Stomach (tissue), 9 donors: ENCODE data around the gene TMEM221. TPM values are rescaled to one million over a fixed set of nuclear protein-coding genes. Genes with fewer than 3 reads are reported as not detected.

Experiments used
- DNase-seq, 2 donors: peaks; one replicate each; pipeline versions ENCODE4 v3.0.0 to v3.0.0-alpha.2; 2013 to 2019
- H3K27ac ChIP-seq, 5 donors: fragments of 200-600 bp in 4 of 5; sonication (generic) in 4 of 5; one replicate each; pipeline ENCODE4 v1.5.1; 2013 to 2019; ENCODE audit warnings: mild to moderate bottlenecking in 1 of 5, moderate library complexity in 1 of 5
- H3K27me3 ChIP-seq, 3 donors: fragments of 200-600 bp; sonication (generic); one replicate each; pipeline ENCODE4 v1.5.1; 2017 to 2019; ENCODE audit warnings: mixed run types in 1 of 3
- H3K36me3 ChIP-seq, 4 donors: fragments of 200-600 bp; sonication (generic); 1 replicate in 3 of 4; 2 replicates in 1 of 4; pipeline ENCODE4 v1.5.1; 2016 to 2019
- H3K4me1 ChIP-seq, 4 donors: fragments of 200-600 bp; sonication (generic); one replicate each; pipeline ENCODE4 v1.5.1; 2016 to 2019
- H3K4me3 ChIP-seq, 4 donors: fragments of 200-600 bp; sonication (generic) in 3 of 4; one replicate each; pipeline ENCODE4 v1.5.1; 2016 to 2019; ENCODE audit warnings: mild to moderate bottlenecking in 1 of 4
- H3K9me3 ChIP-seq, 4 donors: fragments of 200-600 bp; sonication (generic); one replicate each; pipeline ENCODE4 v1.5.1; 2016 to 2019
- EP300 ChIP-seq: sonication (generic); formaldehyde crosslinking; IDR thresholded peaks from one replicate; pipeline ENCODE4 v1.6.1; 2017; ENCODE audit warnings: antibody characterized with exemption
- POLR2A ChIP-seq, 4 donors: fragments of 450-650 bp; IDR thresholded peaks; one replicate each; pipeline ENCODE4 v1.6.1; 2016; ENCODE audit warnings: antibody characterized with exemption in 4 of 4, control low read depth in 2 of 4, mild to moderate bottlenecking in 1 of 4, moderate library complexity in 1 of 4
- POLR2AphosphoS5 ChIP-seq, 3 donors: sonication (generic); formaldehyde crosslinking; IDR thresholded peaks; one replicate each; pipeline ENCODE4 v1.6.1; 2016; ENCODE audit warnings: antibody characterized with exemption in 3 of 3
- WGBS, 5 donors: extraction: QIAGEN DNeasy Blood & Tissue Kit in 3 of 5; methylation state at CpG; one replicate each; pipeline versions ENCODE4 v1.1.5 to v1.1.7; 2013 to 2018; 5-methylcytosine and 5-hydroxymethylcytosine counted together
- intact Hi-C: fragments of 100-400 bp; cut with DNase I; formaldehyde crosslinking; loops from one replicate; pipeline ENCODE4 v1.15.1; 2023; ENCODE audit warnings: low total_unique reads
- polyA plus RNA-seq, 3 donors: library from polyadenylated mRNA; stranded (reverse); fragments of 200-250 nt; gene quantifications; one replicate each; pipeline ENCODE4 v1.2.3, GENCODE V29; 2013
- total RNA-seq, 5 donors: library from RNA; depleted of rRNA; stranded (reverse); fragments of >200 nt; gene quantifications; one replicate each; pipeline versions ENCODE4 v1.1.0 to v1.2.3, GENCODE V29; 2014 to 2016
- TF ChIP-seq, protein P1 (sequence below), 7 experiments: fragments of 450-650 bp in 4 of 7; fragments of 200-600 bp in 3 of 7; sonication (generic) in 3 of 7; IDR thresholded peaks; one replicate each; pipeline ENCODE4 v1.5.1; 2016 to 2019; ENCODE audit warnings: antibody characterized with exemption in 7 of 7, control low read depth in 2 of 7, mild to moderate bottlenecking in 1 of 7
- donor health status: healthy with polysubstance abuse.
- donor health status: Bipolar disorder and iron deficiency.
- donor health status: healthy.

TMEM221 gene
- total and polyA plus RNA-seq, 8 donors, result 0.20 TPM; not detected in 7

DNA sequence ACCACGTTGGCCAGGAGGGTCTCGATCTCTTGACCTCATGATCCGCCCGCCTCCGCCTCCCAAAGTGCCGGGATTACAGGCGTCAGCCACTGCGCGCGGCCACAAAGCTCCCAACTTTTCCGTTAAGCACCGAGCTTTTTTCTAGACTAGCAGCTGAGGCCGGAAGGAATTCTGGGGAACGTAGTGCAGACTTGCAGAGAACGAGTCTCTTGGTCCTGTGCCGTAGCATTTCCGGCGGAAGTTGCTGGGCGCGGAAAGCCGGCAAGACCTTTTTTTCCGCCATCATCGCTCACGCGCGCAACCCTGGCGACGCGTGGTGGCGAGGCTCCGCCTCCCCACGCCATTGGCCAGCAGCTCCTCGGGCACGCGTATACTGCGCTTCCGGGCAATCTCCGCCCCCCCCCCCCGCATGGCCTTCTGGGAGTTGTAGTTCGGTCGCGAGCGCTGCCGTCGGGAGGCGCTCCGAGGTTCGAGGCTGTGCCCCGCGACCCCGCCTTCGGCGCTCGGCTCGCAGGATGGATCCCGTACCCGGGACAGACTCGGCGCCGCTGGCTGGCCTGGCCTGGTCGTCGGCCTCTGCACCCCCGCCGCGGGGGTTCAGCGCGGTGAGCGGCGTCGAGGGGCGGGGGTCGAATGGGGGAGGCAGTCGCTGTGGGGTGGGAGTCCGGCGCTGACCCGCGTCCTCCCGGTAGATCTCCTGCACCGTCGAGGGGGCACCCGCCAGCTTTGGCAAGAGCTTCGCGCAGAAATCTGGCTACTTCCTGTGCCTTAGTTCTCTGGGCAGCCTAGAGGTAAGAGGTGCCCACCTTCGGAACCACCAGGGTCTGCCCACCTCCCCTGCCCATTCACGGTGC lies 28.6 kb downstream of the TMEM221 start, which contains the start of gene MVB12A:
MVB12A (plus strand) TSS at position 427 of the 854 bp plus-strand sequence; CDS start at position 516, 89 bp downstream.
- peak within 1 kb of the TSS; percentile 73 to 86 (median 81) for H3K27ac ChIP-seq

GRCh38 chr19:17419154-17419620 lies 29.3 kb downstream of the TMEM221 start:
- Histone ChIP-seq H3K9me3 (no peaks in the 10 kb centered on the region), H3K4me3 (peak overlapping the region; percentile 69 to 92 (median 82)), H3K36me3 (peaks cover 0 to 38% (median 27%) of the 10 kb centered on the region in 4 donors), H3K4me1 (peaks cover 8 to 33% (median 17%) of the 10 kb centered on the region in 4 donors), H3K27me3 (peaks cover 0 to 14% (median 0%) of the 10 kb centered on the region in 3 donors), H3K27ac (peak overlapping the region; percentile 71 to 86 (median 81))
- TF ChIP-seq POLR2A (IDR thresholded peaks at IDR 0.05), result no peak
- TF ChIP-seq, protein P1, sequence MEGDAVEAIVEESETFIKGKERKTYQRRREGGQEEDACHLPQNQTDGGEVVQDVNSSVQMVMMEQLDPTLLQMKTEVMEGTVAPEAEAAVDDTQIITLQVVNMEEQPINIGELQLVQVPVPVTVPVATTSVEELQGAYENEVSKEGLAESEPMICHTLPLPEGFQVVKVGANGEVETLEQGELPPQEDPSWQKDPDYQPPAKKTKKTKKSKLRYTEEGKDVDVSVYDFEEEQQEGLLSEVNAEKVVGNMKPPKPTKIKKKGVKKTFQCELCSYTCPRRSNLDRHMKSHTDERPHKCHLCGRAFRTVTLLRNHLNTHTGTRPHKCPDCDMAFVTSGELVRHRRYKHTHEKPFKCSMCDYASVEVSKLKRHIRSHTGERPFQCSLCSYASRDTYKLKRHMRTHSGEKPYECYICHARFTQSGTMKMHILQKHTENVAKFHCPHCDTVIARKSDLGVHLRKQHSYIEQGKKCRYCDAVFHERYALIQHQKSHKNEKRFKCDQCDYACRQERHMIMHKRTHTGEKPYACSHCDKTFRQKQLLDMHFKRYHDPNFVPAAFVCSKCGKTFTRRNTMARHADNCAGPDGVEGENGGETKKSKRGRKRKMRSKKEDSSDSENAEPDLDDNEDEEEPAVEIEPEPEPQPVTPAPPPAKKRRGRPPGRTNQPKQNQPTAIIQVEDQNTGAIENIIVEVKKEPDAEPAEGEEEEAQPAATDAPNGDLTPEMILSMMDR (IDR thresholded peaks at IDR 0.05), result no peak
- TF ChIP-seq EP300, result no peak
- TF ChIP-seq POLR2AphosphoS5 (IDR thresholded peaks at IDR 0.05), result no peak
- WGBS, 5 donors, result 21 to 37% (median 27%) methylated on average over 8 of the region's 8 CpGs
- intact Hi-C loops, result no loop called here
- no peak for DNase-seq

More for the DNA sequence above, 28.6 kb downstream of the TMEM221 start, which contains the start of gene MVB12A:
- peak within 1 kb of the TSS; percentile 69 to 92 (median 82) for H3K4me3 ChIP-seq
- peak; percentile 97 to 100 for DNase-seq
- WGBS, 5 donors, result 0 to 4% (median 1%) methylated on average over 17 to 85 of the region's 85 CpGs
- peaks cover 8 to 35% (median 20%) of the 10 kb centered on the region in 4 donors for H3K4me1 ChIP-seq
- H3K27me3 ChIP-seq, result peaks cover 0 to 7% (median 0%) of the 10 kb centered on the region in 3 donors
- no peaks in the 10 kb centered on the region for H3K9me3 ChIP-seq
- TF ChIP-seq POLR2AphosphoS5 (IDR thresholded peaks at IDR 0.05), result peak; percentile 52 to 92 (median 87)
- TF ChIP-seq, protein P1 (IDR thresholded peaks at IDR 0.05), result no peak
- intact Hi-C loops, result no loop called here
- peaks cover 0 to 31% (median 24%) of the 10 kb centered on the region in 4 donors for H3K36me3 ChIP-seq

GRCh38 chr19:17418710-17419109 lies 29.8 kb downstream of the TMEM221 start:
- Histone ChIP-seq H3K27ac (peak overlapping the region in 2 of 5 donors; percentile 85 to 86), H3K4me3 (no peak overlapping the region), H3K9me3 (no peaks in the 10 kb centered on the region), H3K4me1 (peaks cover 8 to 37% (median 20%) of the 10 kb centered on the region in 4 donors), H3K36me3 (peaks cover 0 to 38% (median 25%) of the 10 kb centered on the region in 4 donors), H3K27me3 (peaks cover 0 to 17% (median 0%) of the 10 kb centered on the region in 3 donors)
- no peak for DNase-seq
- intact Hi-C loops, result no loop called here
- 55 to 76% (median 74%) methylated on average over 3 of the region's 3 CpGs for WGBS, 5 donors
- TF ChIP-seq POLR2A (IDR thresholded peaks at IDR 0.05) (no peak), EP300 (no peak), POLR2AphosphoS5 (IDR thresholded peaks at IDR 0.05) (no peak)
- TF ChIP-seq, protein P1 (IDR thresholded peaks at IDR 0.05), result no peak

DNA sequence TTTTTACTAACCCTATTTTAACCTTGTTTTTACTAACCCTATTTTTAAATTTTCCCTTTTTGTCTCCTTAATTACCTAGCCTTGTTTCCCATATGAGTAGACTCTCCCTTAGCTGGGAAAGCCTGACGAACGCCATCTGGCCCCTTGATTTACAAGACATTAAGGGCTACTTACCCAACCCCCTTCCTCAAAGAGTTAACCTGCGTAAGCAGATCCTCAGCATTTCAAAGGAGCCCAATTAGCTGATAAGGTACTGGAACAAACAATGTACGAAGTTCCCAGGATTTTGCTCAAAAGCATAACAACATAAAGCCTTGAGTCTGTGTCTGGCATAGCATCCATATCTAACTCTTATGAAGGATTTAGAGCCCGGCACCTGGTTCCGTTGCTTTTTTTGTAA lies 33.3 kb downstream of the TMEM221 start:
- Histone ChIP-seq H3K4me1 (peaks cover 0 to 48% (median 24%) of the 10 kb centered on the region in 4 donors), H3K27ac (peak overlapping the region in 2 of 5 donors; percentile 2 to 77), H3K4me3 (no peak overlapping the region), H3K9me3 (no peaks in the 10 kb centered on the region), H3K27me3 (peaks cover 0 to 17% (median 0%) of the 10 kb centered on the region in 3 donors), H3K36me3 (peaks cover 0 to 34% (median 13%) of the 10 kb centered on the region in 4 donors)
- 49 to 78% (median 66%) methylated on average over 6 of the region's 6 CpGs for WGBS, 5 donors
- DNase-seq, result no peak
- no peak for TF ChIP-seq EP300
- TF ChIP-seq, protein P1 (IDR thresholded peaks at IDR 0.05), result no peak
- TF ChIP-seq POLR2A (IDR thresholded peaks at IDR 0.05), result no peak
- TF ChIP-seq POLR2AphosphoS5 (IDR thresholded peaks at IDR 0.05), result no peak
- intact Hi-C loops, result no loop called here
